OCI-LY7 (cell line): ENCODE measurements around the gene SUPT4H1. TPM values are rescaled to one million over a fixed set of nuclear protein-coding genes. Genes with fewer than 3 reads are reported as not detected.

Source experiments
- BruUV-seq: library from RNA; stranded (reverse); fragments of 400-500 nt; replicated peaks from 2 replicates; lab custom pipeline; 2021; lab: Mats Ljungman, UMichigan
- CTCF ChIA-PET: fragments of 300-600 bp; sonication (Branson Sonifier 250); formaldehyde crosslinking; loops from one replicate; lab custom pipeline; 2022; ENCODE audit warnings: antibody characterized with exemption; ENCODE audit not compliant: unreplicated experiment; lab: Charles Lee
- POLR2A ChIA-PET: fragments of 300-600 bp; sonication (Branson Sonifier 250); formaldehyde crosslinking; loops from one replicate; lab custom pipeline; 2022; ENCODE audit warnings: antibody characterized with exemption; lab: Charles Lee
- DNase-seq: peaks from one replicate; pipeline ENCODE4 v3.0.0-alpha.2; 2015; ENCODE audit warnings: low spot score
- H2AFZ ChIP-seq: fragments of 200-600 bp; sonication (generic), shearing (Covaris generic); 2 replicates; pipeline ENCODE4 v1.6.1; 2014; ENCODE audit warnings: mild to moderate bottlenecking, antibody characterized with exemption, low read length, moderate library complexity
- H3K27ac ChIP-seq: fragments of 200-600 bp; sonication (generic); 2 replicates; pipeline ENCODE4 v1.5.1; 2014; ENCODE audit warnings: mixed run types, low read depth, mild to moderate bottlenecking, moderate library complexity, low read length, inconsistent platforms; ENCODE audit not compliant: poor library complexity, severe bottlenecking
- H3K36me3 ChIP-seq: fragments of 200-600 bp; sonication (generic); 2 replicates; pipeline ENCODE4 v1.6.1; 2014; ENCODE audit warnings: mild to moderate bottlenecking, antibody characterized with exemption, low read length, moderate library complexity, mixed read lengths; ENCODE audit not compliant: insufficient read depth
- H3K4me1 ChIP-seq: fragments of 200-600 bp; sonication (generic); 2 replicates; pipeline ENCODE4 v1.5.1; 2014; ENCODE audit warnings: mild to moderate bottlenecking, low read length; ENCODE audit not compliant: insufficient read depth, poor library complexity, severe bottlenecking
- H3K4me2 ChIP-seq: fragments of 200-600 bp; sonication (generic); 2 replicates; pipeline ENCODE4 v1.6.1; 2014; ENCODE audit warnings: mild to moderate bottlenecking, low read length
- H3K4me3 ChIP-seq: fragments of 200-600 bp; sonication (generic); 2 replicates; pipeline ENCODE4 v1.5.1; 2014; ENCODE audit warnings: mild to moderate bottlenecking, low read depth, low read length; ENCODE audit not compliant: poor library complexity, severe bottlenecking
- H3K79me2 ChIP-seq: fragments of 200-600 bp; sonication (generic); 2 replicates; pipeline ENCODE4 v1.6.1; 2016; ENCODE audit warnings: low read depth, mild to moderate bottlenecking, low read length, moderate library complexity, mixed read lengths; ENCODE audit not compliant: insufficient read depth
- H3K9me2 ChIP-seq: fragments of 200-600 bp; sonication (generic); 2 replicates; pipeline ENCODE4 v1.6.1; 2016; ENCODE audit warnings: mild to moderate bottlenecking, low read length, mixed read lengths; ENCODE audit not compliant: insufficient read depth
- H3K9me3 ChIP-seq: fragments of 200-600 bp; sonication (generic); 2 replicates; pipeline ENCODE4 v1.6.1; 2014; ENCODE audit warnings: mild to moderate bottlenecking, mixed run types, low read length, mixed read lengths
- H4K20me1 ChIP-seq: fragments of 200-600 bp; sonication (generic); 2 replicates; pipeline ENCODE4 v1.6.1; 2014; ENCODE audit warnings: mild to moderate bottlenecking, antibody characterized with exemption, low read length, moderate library complexity, mixed read lengths; ENCODE audit not compliant: insufficient read depth
- CTCF ChIP-seq: fragments of 200-600 bp; sonication (generic); conservative IDR thresholded peaks from 2 replicates; pipeline ENCODE4 v1.5.1; 2014; ENCODE audit warnings: mild to moderate bottlenecking, antibody characterized with exemption, low read length, moderate library complexity, mixed read lengths
- EZH2phosphoT487 ChIP-seq: fragments of 200-600 bp; sonication (generic); IDR thresholded peaks from 2 replicates; pipeline ENCODE4 v1.6.1; 2018; ENCODE audit warnings: low read depth, borderline replicate concordance, mild to moderate bottlenecking, mixed run types, antibody characterized with exemption, low read length, moderate library complexity, mixed read lengths
- intact Hi-C: fragments of 100-400 bp; cut with micrococcal nuclease; formaldehyde crosslinking; loops from one replicate; pipeline ENCODE4 v1.10.0; 2022; ENCODE audit not compliant: unreplicated experiment
- total RNA-seq, 2 experiments: library from RNA; depleted of rRNA in 1 of 2; stranded (reverse); fragments of >200 nt in 1 of 2; shearing (Covaris generic) in 1 of 2; gene quantifications; 2 replicates each; pipeline ENCODE4 v1.2.3, GENCODE V29; 2014 to 2022

The SUPT4H1 gene
- total RNA-seq, 2 experiments from 2014 or later = 56.5 to 65.5 TPM

GRCh38 chr17:58363457-58364185 is 11.6 kb upstream of the SUPT4H1 start:
- H3K4me3 ChIP-seq = no peak overlapping the region
- no peak for TF ChIP-seq CTCF
- TF ChIP-seq EZH2phosphoT487 = no peak
- no peak overlapping the region for H3K4me2 ChIP-seq
- no peaks in the 10 kb centered on the region for H3K79me2 ChIP-seq
- no TSS peak for BruUV-seq
- ChIA-PET CTCF (interaction anchor here (0.6 to 1.3 kb wide), 3 partner anchors 8 to 19 kb away, joined by 3 to 5 read pairs (median 3); no protein-coding TSS in a partner anchor), POLR2A (interaction anchor here (0.9 to 2.4 kb wide), 8 partner anchors 9 to 30 kb away, joined by 3 to 15 read pairs (median 3); partner anchors contain the start of gene SUPT4H1)
- H3K27ac ChIP-seq = no peak overlapping the region
- H2AFZ ChIP-seq = no peak overlapping the region
- H3K9me2 ChIP-seq = no peaks in the 10 kb centered on the region
- intact Hi-C loops = no loop called here
- H4K20me1 ChIP-seq = no peaks in the 10 kb centered on the region
- H3K4me1 ChIP-seq = peaks cover 34% of the 10 kb centered on the region
- no peaks in the 10 kb centered on the region for H3K36me3 ChIP-seq
- no peaks in the 10 kb centered on the region for H3K9me3 ChIP-seq
- no peak for DNase-seq

DNA sequence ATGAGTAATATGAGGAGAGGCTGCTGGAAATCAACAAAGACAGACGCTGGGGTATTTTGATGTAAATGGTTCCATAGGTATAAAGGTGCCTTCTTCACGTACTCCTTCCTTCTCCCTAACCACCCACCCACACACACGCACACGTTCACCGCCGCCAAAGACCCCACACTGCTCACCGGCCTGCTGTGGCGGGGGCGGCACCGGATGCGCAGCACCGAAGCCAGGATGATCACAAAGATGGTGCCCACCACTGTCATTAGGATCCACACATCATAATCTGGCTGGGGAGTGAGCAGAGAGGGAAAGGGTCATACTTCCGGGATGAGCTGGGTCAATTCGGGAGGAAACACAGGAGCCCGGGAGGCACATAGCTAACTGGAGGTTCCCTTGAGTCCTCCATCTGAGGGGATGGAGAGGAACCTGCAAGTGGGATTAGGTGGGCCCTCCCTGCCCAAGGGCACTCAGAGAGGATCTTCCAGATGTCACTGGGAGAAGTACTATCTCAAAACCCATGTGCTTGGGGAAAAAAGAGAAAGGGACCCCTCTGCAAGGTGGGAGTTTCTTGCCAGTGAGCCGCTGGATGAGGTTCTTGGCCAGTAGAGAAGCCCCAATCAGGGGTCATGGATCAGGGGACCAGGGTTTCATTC is 10.5 kb upstream of the SUPT4H1 start:
- Histone ChIP-seq H3K79me2 (no peaks in the 10 kb centered on the region), H3K4me2 (no peak overlapping the region), H3K36me3 (no peaks in the 10 kb centered on the region), H3K4me1 (peaks cover 24% of the 10 kb centered on the region), H4K20me1 (no peaks in the 10 kb centered on the region), H3K9me3 (no peaks in the 10 kb centered on the region), H2AFZ (no peak overlapping the region), H3K9me2 (no peaks in the 10 kb centered on the region), H3K27ac (no peak overlapping the region), H3K4me3 (no peak overlapping the region)
- TF ChIP-seq EZH2phosphoT487 = no peak
- no peak for TF ChIP-seq CTCF
- BruUV-seq = no TSS peak
- ChIA-PET POLR2A (interaction anchor here (0.6 to 2.4 kb wide), 5 partner anchors 8 to 283 kb away, joined by 3 to 15 read pairs (median 4); partner anchors contain the start of gene SUPT4H1), CTCF (interaction anchor here (0.9 kb wide), 1 partner anchor 8 kb away, joined by 3 read pairs; no protein-coding TSS in a partner anchor)
- no peak for DNase-seq
- intact Hi-C loops = no loop called here
